Fibroblast of skin of right quadriceps (primary cell): ENCODE results near the gene PPFIBP1.

Experiments used
- DNase-seq: peaks from one replicate; pipeline ENCODE4 v3.0.0-alpha.2; 2013

Gene PPFIBP1

DNA sequence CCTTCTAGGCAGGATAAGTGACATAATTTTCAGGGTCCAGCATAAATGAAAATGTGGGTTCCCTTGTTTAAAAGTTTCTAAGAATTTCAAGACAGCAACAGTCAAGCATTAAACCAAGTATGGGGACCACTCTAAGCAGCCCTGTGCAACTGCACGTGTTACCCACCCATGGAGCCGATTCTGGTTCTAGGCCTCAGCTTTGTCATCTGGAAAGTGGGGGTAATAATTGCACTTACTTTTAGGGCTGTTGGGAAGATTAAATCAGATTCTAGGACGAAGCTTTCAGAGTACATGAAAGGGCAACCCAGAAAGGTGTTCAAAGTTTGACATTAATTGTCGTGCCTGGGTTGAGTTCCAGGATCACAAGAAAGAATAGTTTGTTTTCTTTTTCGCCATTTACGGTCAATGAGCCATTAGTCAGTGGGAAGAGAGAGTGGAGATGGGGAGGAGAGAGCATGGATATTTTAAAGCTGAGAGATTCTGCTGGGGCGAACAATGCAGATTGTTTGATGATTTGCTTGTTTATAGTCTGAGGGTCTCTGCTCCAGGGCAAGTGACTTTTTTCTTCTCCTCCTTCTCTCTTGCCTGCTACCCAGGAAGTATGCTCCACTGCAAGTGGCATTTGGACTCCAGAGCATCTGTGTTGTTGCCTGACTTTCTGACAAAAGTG, 10.7 kb upstream of the PPFIBP1 start:
- no peak for DNase-seq

DNA sequence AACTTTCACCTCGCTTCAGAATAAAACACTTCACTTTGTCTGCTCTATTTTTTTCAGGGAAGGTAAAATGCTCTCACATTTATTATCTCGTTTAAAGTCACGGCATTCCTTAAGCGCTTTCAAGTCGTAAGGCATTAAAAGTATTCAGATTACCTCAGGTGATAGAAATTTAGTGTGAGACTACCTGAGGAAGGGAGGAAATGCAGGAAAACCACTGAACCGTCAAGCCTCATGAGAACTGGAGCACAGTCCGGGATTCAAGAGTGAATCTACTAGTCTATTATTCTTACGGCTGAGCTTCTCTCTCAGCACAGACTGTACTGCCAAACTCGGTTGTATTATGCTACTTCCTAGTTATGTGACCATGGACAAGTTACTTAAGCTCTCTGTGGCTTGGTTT, 8.3 kb upstream of the PPFIBP1 start:
- DNase-seq = no peak

DNA sequence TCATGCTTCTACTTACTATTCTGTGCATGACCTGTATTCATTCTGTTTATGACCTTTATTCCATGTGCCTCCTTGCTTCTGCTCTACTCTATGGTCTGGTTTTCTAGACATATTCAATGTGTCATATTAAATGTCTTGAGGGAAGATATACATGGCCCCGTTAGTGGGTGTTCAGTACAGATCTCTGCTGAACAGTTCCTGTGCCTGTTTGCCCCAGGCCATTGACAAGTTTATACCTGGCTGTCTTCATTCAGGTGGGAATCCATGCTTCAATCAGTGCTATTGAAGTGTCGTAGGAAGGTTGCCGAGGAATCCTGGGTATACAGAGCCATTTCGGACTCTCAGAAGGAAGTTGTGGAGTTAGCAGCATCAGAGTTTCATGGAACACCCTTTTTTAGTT, 7.4 kb upstream of the PPFIBP1 start:
- DNase-seq = no peak

DNA sequence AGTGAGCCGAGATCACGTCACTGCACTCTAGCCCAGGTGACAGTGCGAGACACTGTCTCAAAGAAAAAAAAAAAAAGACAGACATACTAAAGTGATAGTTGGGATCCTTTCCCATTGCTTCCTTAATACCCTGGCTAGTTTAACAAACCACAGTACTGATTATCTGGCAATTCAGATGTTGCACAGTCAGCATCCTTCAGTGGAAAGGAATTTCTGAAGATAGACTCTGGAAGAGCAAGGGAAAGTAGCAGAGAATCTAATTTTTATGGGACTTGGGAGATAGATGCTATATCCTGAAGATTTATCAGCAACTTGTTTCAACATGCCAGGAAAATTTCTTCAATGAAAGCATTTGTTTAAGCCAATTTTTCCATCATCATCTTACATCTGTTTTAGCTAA, 6.5 kb upstream of the PPFIBP1 start:
- DNase-seq = peak; percentile 31

DNA sequence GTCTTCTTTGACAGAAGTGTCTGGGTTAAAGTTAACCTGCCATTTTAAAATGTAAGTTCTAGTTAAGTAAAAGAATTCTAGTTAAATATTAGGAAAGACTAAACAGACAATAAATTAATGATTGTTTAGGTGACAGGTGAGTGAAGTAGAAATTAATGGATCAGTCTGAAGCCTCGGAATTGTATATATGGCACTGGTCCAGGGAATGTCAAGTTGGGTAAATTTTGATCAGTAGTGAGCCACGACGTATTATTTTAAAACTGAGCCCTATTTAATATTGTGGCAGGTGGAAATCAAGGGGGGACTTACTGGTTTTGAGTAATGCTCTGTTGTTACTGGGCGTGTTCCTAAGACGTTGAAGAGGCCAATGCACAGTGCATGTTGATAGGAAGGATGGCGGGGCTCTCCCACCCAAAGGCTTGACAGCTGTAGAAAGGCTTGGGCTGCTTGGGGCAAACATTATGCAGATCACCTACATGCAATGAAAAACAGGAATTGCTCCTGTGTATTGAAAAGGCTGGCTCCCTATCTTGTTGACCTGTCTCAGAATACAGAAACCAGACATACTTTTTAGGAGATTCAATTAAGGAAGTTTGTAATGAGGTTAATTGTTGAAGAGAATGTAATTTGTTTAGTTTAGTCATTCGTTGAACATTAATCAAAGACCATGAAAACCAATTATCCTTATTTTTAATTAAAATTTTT, 5.9 kb upstream of the PPFIBP1 start:
- no peak for DNase-seq

DNA sequence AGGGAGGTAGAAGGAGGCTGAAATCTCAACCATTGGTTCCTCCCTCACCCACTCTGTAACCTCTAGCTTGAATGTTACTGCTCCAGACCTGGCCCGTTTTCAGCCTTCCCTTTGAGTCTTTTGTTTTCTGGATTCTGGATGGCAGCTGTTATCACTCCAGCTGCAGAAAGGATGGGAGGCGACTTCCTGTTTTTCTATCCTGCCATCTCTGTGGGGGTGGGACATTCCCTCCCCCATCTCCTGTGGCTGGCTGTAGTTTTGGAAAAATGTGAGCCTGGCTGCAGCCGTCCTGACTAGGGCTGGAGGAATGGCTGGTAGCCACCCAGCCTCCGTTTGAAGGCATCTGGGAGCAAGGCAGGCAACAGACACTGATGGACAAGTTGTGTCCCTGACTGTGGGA, 2.9 kb upstream of the PPFIBP1 start:
- DNase-seq = peak; percentile 57

DNA sequence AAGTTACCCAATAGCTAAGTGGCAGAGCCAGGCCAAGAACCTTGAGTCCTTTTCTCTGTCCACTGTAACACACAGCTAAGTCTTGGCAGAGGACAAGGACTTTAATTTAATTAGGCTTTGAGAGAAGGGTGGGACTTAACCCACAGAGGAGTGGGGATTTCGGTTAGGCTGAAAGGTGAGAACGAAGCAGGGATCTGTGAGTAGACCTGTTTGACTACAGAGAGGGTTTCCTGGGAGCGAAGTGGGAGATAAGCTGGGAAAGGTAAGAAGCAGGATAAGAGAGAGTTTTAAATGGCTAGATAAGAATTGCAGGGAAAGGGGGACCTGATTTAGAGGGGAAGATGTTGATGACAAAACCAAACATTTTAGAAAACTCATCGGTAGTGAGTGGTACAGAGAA, 2.0 kb upstream of the PPFIBP1 start:
- no peak for DNase-seq

DNA sequence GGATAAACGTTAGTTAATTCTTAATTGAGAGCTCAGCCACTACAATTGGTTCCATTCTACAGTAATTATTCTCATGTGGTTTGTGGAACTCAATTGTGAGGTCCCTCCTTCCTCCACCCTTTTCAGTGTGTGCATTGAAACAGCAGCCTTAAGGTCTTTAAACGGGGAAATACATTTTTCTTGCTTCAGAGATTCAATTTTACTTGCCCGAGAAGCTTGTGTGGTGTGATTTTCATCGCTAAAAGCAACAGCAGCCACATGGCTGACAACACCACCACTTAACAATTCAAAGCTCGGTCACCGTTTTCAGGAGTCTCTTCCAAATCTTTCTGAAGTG, 733 bp upstream of the PPFIBP1 start:
- no peak for DNase-seq

DNA sequence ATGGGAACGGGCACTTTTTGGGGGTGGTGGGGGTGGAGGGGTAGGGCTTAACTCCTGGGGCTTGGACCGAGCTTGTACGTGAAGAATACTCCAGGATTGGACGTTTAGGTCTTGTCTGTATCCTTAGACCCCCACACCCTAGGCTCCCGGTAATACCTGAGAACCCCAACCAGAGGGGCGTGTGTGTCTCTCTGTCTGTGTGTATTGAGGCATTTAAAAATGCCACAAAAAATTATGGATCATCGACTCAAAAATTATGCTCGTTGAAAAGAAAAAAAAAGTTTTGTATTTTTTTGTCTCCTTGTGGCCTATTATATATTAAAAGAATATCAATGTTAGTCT, 459 bp downstream of the PPFIBP1 start:
- no peak for DNase-seq

DNA sequence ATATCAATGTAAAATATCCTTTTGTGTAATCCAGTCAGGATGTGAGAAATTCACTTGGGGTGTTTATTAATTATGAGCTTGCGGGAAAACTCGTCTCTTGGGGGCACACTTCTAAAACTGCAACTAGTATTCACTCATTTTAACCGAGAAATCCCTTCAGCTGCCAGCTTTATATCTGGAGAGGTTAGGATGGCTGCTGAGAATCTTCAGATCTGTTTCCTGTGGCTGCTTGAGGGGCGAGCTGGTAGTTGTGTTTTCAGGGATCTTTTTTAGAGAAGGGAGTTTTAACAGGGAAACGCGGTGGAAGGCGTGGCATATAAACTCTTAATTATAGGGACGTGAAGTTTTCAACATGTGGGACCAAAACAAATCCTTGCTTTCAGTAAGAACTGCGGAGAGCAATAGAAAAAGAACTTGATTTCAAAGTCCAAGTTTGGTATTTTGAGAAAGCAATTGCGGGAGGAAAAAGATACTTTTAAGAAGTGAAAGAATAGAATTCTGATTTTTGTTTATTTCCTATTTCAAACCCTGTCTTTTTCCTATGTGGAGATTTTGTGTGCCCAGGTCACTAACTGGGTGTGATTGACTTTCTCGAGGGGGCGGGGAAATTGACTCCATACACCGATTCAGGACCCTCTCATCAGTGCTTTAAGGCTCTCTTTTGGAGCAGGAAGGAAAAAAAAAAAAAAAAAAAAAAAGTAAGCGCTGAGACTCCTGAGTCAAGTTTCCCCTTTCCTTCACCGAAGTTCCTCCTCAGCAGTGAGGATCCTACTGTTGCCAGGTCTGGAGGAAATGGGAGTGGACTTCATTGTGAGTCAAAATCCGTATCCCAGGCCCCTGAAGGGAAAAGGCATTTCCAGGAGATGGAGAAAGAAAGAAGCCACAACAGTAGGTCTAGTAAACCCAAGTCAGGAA, 1.1 kb downstream of the PPFIBP1 start:
- DNase-seq = peak; percentile 82

DNA sequence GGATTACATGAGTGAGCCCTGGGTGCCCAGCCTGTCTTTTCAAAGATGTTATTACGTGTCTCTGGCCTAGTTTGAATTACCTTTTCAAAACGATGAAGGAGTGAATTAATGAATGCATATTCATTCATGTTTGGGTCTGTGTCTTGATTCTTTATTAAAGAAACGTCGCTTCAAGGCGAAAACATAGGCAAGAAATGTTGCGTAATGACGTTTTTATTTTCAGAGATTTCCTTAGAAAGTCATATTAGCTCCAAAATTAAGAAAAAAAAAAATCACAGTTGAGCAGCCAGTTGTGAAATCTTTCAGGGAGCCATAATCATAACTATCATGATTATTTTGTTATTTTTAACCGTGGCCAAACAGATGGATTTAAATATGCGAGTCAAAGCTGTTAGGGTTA, 3.5 kb downstream of the PPFIBP1 start:
- DNase-seq = no peak

DNA sequence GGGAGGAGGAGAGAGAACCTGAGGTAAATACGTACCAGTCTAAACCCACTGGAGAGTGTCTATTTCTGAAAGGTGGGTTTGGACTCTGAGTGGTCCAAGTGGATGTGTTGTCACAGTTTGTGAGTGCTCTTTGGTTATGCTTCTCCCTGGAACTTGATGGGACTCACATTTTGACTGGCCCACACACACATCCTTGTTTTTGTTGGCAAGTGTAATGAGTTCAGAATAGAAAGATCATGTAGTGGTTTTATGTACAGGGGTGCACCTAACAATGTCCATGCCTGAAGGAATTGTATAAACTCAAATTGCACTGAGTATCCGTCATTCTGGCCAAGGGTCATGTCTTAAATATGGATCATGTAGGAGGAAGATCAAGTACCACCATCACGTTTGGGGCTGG, 4.8 kb downstream of the PPFIBP1 start:
- no peak for DNase-seq

DNA sequence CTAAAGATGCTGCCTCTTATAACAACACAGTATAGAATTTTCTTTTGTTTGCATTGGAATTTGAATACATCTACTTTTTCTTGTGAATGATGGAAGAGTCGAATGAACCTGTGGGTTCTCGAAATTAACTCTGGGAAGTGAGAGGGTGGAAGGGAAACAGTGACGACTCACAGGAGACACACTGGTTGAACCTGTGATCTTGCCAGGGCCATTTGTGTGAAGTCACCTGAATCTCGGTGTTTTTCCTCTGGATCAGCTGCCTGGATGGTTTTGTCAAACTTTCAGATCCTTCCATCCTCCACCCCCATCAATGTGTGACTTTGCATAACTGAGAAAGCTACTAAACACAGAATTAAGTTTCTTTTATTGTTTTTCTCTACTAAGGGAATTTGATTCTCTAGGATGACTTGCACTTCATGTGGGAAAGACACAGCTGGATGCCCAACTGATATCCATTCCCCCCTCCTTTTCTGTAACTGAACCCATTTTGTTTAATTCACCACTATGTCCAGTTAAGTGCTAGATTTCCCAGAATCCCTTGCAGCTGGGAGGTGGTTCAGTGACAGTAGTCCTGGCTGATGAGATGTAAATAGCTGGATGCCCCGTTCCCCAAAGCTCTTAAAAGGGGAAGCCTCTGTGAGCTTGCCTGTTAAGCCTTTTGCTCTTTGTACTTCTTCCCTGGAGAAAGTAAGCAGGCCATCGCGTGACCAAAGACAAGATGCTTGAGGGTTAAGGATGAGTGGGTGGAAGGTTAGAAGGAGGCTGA, 6.3 kb downstream of the PPFIBP1 start:
- no peak for DNase-seq

DNA sequence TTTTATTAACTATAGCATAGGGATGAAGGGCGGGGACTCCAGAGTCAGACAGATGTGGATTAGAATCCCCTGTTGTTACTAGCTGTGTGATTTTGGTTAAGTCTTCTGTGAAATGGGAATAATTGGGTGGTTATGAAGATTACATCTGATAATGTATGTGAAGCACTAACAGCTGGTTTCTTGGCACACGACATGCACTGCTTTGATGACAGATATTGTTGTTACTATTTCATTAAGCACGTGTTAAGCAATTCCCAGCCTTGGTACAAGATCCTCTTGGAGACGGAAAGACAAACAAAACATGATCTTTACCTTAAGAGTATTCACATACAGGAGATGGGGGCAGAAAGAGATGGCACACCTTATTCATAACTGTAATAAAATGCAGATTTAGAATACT, 7.9 kb downstream of the PPFIBP1 start:
- DNase-seq = no peak

DNA sequence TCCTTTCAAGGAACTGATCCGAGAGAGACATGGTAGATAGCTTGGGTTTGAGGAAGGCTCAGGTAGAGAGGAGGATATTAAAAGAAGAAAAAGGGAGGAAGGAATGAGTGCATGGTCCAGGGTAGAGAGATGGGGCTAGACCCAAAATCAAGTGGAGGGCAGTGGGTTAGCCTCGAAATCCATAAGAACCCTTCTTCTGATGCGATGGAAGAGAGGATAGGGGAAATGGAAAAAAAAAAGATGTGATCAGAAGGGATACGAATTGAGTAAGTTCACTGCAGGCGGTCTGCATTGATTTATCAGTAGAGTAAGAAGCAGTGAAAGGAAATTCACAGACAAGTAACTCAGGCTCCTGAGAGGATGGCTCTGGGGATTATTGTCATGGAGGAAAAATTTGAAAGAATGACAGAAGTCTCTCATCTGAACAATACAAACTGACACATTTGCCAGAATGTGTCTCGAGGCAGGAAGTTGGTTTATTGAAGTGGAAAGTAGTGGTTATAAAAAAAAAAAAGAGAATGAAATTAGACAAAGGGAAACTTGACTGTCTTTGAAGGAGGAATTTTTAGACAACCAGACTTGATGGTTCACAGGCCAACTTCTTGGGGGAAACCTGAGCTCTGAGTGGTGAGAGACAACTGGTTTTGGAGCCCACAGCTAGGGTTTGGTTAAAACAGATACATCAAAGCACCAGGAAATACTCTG, 10.2 kb downstream of the PPFIBP1 start:
- DNase-seq = no peak

DNA sequence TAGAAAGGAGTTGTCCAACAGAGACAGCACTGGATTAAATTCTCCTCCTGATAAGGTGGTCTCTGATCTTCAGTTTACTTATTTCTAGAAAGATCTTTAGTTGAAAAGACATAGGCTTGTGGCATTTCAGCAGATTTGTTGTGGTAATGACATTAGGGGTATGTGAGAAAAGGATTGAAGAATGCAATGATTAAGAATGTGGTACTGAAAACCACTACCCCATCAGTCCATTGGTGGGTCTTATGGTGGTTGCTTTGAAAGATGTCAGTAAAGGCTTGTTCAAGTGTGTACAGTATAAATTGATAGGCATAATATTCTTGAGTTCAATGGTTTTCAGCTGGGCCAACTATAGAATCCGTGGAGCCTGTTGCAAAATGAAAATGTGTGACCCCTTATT, 10.8 kb downstream of the PPFIBP1 start:
- no peak for DNase-seq

DNA sequence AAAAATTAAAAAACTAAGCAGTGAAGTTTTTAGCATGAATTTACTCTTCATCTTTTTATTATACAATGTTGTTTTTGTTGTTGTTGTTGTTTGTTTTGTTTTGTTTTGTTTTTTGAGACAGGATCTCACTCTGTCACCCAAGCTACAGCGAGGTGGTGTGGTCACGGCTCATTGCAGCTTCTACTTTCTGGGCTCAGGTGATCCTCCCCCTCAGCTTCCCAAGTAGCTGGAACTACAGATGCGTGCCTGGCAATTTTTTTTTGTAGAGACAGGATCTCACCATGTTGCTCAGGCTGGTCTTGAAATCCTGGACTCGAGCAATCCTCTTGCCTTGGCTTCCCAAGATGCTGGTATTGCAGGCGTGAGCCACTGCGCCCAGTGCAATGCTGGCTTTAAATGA, 11.3 kb downstream of the PPFIBP1 start:
- DNase-seq = no peak

DNA sequence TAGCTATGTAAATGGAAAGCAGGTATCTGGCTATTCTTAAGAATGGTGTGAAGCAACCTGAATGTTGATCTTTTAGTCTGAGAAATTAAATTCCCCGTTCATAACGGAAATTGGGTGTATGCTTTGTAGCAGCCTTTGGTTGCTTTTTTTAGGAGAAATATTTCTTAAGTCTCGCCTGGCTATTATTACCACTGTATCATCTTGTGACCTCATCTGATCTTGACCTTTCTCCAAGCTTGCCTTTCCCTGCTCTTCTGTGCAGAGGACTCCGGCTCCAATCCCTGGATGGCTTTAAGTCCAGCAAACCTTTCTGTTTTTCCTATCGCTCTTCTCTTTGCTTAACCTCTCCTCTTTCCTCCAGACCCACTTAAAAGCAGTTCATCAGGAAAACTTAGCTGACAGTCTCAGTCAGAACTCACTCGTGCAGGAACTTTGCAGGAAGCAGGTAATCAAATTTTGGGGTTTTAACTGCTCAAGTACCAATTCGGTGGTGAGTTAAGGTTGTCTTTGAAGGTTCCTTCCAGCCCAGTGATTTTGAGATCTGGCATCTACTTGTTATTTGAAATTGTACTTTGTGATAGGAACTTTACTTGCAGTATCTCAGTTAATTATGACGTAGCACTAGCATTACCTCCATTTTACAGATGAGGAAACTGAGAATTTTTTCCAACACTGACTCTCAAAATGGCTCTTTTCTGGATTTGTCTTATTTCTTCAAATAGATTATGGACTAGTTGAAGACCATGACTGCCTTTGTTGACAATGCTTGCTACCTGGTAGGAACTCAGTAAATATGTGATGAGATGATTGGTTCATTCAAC, 14.1 kb downstream of the PPFIBP1 start:
- no peak for DNase-seq

DNA sequence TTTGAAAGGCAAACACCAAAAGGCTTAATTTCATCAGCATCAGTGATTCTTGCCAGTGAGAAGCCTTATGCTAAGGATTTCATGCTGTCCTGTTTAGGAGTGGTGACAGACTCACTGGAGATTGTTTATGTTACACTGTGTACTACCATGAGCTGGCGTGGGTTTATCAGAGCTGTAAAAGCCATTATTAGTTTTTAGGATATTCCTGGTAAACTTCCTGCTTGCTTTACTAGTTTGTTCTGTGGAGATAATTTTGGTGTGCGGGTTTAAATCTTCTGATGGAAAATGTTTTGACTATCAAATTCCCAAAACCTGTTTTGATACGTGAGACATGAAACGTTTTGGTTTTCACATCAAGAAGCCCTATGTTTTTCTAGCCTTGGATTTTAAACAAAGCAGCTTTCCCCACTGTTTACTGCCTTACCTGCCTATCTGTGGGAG, 15.2 kb downstream of the PPFIBP1 start:
- peak; percentile 59 for DNase-seq

DNA sequence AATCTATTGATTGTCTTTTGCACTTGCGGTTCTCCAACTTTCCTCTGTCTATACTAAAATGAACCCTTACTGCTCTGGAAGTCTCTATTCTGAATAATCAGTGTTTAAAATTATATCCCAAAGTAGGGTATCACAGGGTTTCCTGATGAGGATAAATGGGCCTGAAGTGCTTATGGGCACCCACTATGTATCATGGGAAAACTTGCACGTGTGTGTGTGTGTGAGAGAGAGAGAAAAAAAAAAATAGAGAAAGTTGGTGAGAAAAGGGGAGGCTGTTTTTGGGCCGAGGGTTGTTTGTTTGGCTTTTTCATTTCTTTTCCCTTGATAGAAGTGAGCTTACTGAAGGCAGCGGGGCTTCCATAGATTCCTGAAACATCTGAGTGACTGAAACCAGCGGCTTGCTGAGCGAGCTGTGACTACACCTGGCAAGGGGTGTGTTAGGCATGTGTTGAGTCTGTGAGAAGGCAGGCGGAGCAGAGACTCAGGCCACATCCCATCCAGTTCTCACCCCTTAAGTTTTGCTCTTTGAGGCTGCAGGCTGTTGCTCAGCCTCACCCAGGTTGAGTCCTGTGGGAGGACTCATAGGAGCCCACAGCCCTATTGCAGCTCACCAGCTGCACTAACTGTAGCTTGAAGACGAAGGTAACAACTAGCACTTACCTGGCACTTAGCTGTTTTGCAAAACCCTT, 17.2 kb downstream of the PPFIBP1 start:
- DNase-seq = no peak

DNA sequence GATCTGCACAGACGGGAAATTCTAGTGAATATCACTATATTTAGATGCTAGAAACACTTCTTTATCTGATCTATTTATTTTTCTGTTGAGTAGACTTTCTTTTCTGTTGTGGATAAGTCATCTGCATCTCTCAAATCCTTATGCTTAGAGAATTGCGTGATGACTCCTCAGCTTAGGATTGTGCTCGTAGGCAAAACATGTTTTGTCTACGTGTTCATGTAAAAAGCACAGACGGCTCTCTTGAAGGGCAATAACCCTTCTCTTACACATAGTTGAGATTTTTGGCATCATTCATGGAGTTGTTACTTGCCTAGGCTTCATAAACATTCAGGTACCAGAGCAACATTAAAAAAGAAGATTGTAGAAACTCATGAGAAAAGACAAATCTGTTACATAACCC, 18.6 kb downstream of the PPFIBP1 start:
- DNase-seq = peak; percentile 92
